GM19455 (cell line): ENCODE results near the gene FGF6.

Experiments used
- ATAC-seq: cut with Tn5 transposase; IDR thresholded peaks from one replicate; pipeline ENCODE4 v1.9.1; 2021; ENCODE audit not compliant: unreplicated experiment

FGF6 gene

DNA sequence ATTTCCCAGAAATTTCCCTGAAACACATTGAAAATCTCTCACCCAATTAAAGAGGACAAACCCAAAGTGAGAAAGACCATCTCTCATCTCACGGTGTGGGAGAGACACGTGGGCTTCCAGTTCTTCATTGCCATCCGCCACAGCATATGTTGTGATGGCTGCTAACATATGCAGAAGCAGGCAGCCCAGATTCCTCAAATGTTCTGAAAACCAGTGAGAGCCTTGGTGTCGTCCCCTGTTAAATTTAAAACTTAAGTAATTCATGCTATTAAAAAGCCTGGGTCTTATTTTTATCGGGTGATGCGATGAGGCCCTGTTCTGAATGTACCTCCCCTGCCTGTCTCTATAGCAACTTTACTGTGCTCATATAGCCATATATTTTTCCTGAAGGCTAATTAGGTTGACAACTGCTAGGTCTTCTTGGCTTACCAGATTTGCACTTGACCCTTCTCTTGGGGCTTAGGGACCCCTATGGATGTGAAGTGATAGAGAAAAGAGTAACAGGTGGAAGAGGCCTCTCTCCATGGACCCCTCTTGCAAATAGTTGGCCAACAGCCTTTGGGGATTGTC is 2.8 kb upstream of the FGF6 start:
- no peak for ATAC-seq

DNA sequence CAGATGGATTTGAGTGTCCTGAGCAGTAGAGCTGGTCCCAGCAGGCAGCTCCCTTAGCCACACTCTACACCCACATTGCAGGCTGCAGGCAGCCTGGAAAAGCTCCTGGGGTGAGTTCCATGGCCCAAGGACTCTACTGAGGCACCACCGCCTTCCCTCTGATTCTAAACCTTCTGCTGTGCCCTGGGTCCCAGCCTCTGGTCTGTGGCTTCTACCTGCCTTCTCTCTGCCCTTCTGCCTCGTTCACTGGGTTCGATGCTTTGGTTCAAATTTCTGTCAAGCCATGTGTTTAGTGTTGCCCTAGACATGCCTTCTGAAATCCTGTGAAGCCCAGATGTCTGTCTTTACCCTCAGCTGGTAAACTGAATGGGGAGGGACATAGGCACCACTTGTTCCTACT is 1.5 kb upstream of the FGF6 start:
- no peak for ATAC-seq

DNA sequence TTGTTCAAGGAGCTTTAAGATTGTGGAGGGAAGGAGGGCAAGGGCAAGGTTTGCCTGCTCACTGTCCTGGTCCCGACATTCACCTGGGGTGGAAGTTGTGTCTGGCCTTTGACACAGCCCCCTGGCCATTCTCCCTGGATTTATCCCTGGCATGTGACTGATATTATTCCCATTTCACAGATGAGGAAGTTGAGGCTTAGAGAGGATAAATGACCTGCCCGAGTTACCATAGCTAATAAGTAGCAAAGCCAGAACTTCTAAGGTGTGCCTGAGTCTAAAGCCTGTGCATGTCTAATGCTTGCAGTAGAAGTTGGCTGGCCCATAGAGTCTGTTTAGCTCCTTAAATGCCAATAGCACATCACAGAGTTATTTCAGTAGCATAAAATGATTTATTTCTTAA is 720 bp upstream of the FGF6 start:
- no peak for ATAC-seq

DNA sequence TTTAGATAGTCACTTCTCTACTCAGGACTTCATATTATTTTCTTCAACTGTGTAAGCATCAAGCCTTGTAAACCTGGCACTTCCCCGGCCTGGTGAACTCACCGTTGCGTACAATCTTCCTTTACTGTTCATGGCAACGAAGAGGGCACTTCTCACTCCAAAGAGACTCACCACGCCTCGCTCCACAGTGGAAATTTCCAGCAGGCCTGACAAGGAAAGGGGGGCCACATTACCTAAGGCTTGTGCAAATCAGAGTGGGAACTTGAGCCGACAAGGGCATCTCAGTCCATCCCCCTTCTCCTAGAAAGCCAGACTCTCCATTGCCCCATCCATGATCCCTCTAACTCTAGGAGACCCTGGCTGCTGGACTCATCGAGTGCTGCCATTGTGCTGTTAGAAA is 1.6 kb downstream of the FGF6 start:
- no peak for ATAC-seq

DNA sequence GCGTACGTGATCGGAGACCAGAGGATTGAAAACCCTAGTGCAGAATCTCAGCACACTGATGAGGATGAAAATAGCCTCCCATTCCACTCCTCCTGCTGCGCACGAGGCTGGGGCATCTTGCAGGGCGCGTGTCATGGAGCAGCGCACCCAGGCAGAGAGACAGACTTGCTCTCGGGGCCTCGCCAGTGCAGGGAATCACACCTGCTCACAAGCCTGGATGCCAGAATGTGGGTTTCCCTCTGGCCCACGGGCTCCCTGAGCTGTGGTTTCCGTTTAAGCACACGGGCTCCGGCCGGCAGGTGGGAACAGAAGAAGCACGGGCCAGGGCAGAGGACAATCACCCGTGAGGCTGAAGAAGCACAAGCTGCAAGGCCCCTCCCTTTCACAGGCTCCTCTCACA is 2.0 kb downstream of the FGF6 start:
- ATAC-seq = no peak

DNA sequence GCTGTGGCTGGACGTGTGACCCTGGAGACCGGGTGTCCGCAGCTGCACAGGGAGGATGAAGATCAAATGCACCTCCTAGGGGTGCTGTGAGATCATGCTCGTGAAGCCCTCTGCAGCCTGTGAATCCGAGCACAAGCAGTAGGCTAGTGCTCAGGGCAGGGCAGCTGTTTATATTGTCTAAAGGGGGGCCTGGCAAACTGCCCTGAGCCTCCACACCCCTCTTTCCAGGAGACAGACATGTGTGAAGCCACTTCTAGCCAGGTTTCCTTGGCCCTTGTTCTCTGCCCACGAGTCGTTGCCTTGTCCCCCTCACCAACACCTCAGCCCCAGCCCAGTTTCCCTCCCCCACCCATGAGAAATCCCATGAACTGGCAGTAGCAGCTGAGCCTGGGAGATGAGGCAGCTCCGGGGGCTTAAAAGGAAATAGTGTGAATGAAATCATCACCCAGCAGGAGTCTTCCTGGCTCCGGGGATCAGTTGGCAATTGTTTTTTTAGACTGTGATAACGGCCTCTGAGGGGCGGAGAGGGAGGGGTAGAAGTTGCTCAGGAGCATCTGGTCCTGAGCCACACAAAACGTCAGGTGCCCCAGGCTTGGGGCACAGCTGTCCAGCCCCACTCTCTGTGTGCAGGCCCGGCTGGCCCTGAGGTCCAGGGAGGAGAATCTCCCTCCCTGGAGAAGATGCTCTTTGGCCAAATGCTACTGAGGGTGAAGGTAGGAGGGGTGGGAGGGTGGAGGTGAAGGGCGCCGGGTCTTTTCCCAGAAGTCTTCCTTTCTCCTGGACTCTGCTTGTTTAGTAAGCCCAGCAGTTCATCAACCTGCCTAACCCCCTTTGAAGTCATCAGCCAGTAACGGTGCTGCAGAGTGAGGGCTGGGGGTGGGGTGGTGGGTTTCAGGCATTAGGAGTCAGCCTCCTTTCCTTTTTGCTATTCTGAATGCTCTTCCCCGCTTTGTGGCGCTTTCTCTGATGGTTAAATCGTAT is 4.0 kb downstream of the FGF6 start:
- no peak for ATAC-seq

DNA sequence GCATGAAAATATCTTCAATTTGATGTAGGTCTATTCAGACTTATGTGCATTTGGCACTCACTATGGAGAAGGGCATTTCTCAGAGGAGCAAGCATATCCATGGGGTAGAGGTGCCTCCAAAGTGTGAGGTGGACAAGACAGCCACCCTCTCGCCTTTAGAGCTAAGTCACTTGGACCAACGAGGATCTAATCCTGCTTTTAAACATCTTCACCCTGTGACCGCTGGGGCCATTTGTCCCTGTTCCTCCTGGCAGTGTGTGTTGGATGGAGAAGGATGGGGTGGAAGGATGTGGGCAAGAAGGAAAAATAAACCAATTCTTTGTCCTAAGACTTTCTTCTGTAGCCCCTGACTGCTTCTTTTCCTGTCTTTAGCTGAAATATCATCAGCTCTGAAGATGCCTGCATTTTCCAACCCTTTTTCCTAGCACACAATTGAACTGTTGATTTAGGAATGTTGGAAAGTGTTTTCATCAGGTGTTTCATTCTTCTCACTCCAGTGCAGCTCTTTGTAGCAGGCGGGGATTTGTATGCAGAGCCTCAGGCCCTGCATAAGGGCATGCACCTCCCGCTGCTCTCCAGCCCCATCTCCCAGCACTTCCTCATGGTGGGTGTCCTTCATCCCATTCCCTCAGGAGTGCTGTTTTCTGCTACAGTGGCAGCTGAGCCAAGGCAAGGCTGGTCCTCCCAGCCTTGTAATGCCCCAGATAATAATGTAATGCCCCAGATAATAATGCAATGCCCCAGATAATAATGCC is 5.3 kb downstream of the FGF6 start:
- ATAC-seq = no peak

DNA sequence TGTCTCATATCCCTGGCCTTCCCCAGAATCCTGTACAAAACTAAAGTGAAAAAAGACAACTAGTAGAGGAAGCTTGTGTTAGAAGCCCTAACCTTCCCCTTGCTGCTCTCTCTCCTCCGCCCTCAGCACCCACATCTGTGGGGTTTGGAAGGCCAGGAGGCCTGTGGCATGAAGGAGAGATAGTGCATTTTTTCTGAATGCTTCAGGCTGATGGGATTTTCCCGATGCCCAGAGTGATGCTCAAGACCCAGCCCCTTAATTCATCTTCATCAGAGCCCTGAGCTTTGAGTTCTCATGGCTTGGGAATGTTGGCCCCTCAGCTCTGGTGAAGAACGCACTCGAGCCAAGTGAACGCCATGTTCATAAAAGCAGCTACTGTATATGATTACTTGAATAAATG is 5.9 kb downstream of the FGF6 start:
- no peak for ATAC-seq

DNA sequence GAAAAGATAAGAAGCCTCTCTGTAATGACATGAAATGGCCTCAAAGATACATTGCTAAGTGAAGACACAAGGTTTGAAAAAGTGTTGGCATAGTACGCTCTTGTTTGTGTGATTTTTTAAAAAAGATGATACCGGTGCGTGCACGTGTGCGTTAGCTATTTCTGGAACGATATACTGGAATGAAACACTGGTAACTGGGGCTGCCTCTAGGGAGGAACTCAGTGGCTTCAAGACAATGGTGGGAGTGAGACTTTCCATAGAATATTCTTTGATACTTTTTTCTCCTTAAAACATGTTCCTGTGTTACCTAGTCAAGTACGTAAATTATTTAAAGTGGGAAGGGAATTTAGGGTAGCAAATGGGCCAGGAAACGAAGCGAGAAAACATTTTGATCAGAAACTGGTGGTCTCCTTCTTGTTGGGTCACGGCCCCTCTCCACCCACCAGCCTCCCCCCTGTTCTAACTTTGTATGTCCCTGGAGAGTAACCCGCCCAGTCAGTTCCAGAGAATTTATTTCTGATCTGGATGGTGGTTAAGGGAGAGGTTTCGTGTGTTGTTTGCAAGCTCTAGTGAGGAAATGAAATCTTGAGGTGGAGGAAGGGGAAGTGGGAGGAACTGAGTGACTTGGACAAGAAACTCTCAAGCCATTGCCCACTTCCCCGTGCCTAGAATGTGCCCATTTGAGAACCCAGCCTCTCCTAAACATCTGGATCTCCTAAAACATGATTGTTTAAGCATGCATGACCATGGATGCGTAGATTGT is 6.6 kb downstream of the FGF6 start:
- ATAC-seq = no peak

DNA sequence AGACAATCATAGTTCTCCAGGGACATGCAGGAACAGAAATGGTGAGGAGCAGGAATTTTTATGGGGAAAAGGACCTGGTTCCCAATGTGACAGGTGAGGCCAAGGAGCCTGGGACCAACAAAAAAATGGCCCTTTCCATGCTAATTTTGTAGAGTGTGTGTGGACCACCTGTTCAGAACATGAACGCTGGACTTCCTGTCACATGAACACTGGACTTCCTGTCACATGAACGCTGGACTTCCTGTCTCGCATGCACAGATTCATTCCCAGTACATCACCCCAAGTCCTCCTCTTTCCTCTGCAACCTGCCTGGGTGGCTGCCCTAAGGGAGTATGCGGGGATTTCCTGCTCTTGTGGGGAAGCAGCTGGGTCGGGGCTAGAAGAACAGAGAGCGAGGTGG is 10.1 kb downstream of the FGF6 start:
- ATAC-seq = no peak

DNA sequence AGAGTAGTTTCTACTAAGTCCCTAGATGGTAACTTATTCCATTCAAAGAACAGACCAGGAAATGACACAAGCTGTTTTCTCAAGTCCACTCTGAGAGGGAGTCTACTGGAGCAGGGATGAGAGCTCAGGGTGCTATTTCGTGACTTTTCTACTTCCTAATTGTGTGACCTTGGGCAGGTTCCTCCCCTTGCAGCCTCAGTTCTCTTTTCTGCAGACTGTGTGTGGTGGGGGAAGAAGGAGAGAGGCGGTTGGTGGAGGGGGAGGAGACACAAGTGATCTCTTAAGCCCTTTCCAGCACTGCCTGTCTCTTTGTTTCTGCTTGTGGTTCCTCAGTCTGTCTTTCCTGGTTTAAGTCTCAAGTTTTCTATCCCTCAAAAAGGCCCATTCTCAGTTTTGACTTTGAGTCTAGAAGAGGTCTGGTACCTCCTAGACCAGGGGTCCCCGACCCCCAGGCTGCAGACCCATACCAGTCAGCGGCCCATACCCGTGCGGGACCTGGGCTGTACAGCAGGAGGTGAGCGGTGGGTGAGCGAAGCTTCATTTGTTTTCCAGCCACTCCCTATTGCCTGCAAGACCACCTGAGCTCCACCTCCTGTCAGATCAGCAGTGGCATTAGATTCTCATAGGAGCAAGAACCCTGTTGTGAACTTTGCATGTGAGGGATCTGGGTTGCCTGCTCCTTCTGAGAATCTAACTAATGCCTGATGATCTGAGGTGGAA is 10.7 kb downstream of the FGF6 start:
- ATAC-seq = no peak

DNA sequence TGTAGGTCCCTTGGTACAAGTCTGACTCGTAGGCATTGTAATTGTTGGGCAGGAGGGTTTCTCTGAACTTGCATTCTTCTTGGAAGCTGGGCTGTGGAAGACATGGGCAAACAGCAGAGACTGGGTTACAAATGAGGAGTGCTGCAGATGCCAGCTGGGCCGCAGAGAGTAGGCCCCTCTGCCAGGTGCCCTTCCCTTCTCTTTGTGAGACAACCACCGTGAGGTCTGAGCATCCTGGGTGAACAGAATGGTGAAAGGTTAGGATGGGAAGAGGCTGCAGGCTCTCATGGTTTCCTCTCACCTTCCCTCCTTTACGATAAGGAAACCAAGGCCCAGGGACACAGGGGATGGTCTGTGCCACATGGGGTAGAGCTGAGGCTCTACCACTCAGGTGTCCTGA is 11.3 kb downstream of the FGF6 start:
- no peak for ATAC-seq

DNA sequence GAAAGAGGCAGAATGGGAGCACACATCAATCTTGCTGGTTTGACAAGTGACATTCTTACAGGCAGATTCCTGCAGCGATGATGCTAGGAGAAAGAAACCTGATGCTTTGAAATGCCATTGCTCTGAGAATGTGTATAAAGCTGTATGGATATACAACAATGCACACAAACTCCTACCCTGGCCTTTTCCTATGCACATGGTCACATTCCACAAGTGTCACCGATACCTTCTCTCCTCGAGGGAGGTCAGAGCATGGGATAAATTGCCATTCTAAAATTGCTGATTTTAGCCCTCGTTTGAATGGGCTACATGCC is 11.9 kb downstream of the FGF6 start:
- no peak for ATAC-seq

DNA sequence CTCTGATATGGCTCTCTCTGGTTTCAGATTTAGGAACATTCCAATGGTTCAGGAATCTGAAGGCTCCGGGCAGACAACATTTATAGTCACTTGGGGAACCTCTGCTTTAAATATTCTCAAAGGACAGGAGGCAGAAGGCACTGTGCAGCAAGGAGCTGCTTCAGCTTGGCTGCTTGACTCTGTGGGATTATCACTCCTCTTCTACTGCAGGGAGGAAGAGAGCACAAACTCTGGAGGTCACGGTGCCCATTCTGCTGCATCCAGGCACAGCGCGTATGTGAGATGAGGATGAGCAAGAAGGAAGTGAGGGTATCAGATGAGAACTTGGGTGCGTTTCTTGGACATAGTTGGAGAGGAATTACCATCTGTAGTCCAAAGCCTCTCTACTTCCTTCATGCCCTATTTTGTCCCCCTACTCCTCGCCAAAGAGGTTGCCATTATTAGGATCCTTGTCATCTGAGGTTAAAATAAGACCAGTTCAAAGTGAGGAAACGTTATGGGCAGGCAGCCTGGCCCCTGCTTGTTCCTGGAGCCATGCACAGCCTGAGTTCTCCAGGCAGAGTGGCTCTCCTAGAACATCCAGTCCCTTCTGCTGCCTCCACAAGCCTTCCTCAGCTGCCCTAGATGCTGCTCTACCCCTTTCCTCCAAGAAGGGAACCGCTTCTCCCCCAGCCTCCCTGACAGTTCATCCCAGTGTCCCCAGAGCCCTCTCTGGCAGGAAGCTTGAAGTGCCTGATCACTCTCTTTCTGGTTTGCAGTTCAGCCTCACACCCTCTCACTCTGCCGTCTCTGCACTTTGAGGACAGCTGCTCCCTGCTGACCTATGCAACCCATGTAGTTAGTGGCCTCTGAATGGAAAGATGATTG is 12.5 kb downstream of the FGF6 start:
- ATAC-seq = no peak

DNA sequence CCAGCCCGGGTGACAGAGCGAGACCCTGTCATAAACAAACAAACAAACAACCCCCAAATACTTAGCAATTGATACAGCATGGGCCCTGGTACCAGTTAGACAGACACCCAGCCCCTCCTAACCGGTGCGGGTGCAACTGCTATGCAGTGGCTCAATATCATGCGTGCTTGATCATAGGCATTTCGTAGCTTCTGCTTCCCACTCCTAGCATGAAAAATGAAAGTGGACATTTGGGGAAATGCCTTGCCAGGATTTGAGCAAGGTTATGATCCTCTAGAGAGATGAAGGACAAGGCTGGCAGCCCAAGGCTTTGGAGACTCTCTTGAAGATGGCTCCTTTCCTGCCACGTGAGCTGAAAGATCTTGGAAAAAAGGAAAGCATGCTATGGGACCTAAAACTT is 13.7 kb downstream of the FGF6 start:
- no peak for ATAC-seq

DNA sequence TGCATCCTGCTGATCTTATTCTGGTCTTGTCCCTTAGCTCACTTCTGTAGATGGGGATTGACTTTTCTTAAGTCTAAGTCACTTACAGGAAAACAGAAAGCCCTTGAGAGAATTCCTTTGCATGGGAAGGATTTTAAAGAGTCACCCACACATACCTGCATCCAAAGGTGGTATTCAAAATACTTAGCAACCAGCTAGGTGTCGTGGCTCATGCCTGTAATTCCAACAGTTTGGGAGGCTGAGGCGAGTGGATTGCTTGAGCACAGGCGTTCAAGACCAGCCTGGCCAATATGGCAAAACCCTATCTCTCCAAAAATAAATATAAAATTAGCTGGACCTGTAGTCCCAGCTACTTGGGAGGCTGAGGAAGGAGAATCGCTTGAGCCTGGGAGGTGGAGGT is 14.2 kb downstream of the FGF6 start:
- no peak for ATAC-seq

DNA sequence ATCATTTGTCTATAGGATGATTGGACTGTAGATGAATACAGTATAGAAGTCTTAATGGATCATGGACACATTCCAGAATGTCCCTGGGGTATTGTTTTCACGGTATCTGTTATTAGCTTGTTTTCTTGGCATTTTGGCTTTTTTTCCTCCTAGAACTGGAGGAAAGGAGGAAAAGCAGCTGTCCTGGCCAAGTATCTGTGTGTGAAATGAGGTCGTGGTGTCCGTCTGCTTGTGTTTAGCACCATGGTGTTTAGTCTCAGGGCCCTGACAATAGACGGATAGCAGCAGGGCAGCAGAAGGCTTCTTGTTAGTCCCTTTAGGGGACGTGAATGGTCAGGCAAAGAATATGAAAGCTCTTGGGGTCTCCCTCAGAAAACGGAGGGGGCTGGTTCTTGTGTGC is 21.2 kb downstream of the FGF6 start:
- no peak for ATAC-seq

DNA sequence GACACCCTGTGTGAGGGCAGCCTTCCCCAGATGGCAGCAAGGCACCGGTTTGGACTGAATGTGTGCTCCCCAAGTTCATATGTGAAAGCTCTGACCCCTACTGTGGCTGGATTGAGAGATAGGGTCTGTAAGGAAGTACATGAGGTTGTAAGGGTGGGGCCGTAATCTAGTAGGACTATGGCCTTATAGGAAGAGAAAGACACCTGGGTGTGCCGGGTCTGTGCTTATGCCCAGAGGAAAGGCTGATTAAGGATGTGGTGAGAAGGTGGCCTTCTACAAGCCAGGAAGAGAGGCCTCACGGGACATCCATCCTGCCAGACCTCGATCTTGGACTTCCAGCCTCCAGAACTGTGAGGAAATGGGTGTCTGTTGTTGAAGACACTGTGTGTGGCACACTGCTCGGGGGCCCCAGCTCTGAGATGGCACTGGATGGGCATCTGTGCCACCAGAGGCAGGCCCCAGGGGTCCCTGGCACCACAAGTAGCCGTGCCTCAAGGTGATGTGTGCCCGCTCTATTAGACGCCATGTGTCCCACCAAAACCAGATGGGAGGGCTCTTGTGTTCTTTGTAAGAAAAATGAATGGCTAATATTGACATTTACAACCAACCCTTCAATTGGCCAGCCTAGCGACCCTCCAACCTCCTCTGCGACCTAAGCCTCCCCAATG is 22.0 kb downstream of the FGF6 start:
- no peak for ATAC-seq

DNA sequence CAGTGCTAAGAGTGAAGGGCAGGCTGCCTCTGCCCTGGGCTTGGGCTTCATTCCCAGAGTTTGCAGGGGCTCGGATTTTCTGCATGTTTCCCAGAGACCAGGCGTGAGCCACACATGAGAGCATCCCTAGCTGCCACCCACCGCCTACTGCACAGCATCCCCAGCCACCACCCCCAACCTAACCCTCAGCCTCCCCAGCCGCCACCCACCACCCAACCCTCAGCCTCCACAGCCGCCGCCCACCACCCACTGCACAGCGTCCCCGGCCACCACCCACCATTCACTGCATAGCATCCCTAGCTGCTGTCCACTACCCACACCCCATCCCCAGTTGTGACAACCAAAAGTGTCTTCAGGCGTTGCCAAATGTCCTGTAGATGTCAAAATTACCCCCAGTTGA is 22.6 kb downstream of the FGF6 start:
- ATAC-seq = no peak
